Duodenal mucosa (tissue), 2 donors: Measurements from ENCODE around the gene LDLRAD3.
"Not testable (repeated sequence)": the region's sequence is repeated elsewhere in the genome, so short reads cannot be mapped to it uniquely, and the experiment has no call there.

Experiments used
- H3K27ac ChIP-seq: one replicate; pipeline ENCODE4 v1.7.0; 2013; ENCODE audit warnings: low read depth, low read length
- H3K27me3 ChIP-seq, 2 donors: one replicate each; pipeline ENCODE4 v1.7.0; 2013; ENCODE audit warnings: low read length in 2 of 2, control low read depth in 1 of 2; ENCODE audit not compliant: insufficient read depth in 2 of 2, control insufficient read depth in 1 of 2
- H3K36me3 ChIP-seq, 2 donors: one replicate each; pipeline ENCODE4 v1.7.0; 2013; ENCODE audit warnings: low read length in 2 of 2, control low read depth in 1 of 2; ENCODE audit not compliant: insufficient read depth in 2 of 2, control insufficient read depth in 1 of 2
- H3K4me1 ChIP-seq, 2 donors: one replicate each; pipeline ENCODE4 v1.7.0; 2013; ENCODE audit warnings: low read length in 2 of 2, control low read depth in 1 of 2; ENCODE audit not compliant: insufficient read depth in 2 of 2, control insufficient read depth in 1 of 2
- H3K4me3 ChIP-seq, 2 donors: one replicate each; pipeline ENCODE4 v1.7.0; 2013; ENCODE audit warnings: low read length in 2 of 2, low read depth in 1 of 2
- H3K9ac ChIP-seq, 2 donors: one replicate each; pipeline ENCODE4 v1.7.0; 2013; ENCODE audit warnings: low read length in 2 of 2, low read depth in 1 of 2
- H3K9me3 ChIP-seq, 2 donors: one replicate each; pipeline ENCODE4 v1.7.0; 2013; ENCODE audit warnings: low read length in 2 of 2, control low read depth in 1 of 2; ENCODE audit not compliant: control insufficient read depth in 1 of 2

The LDLRAD3 gene

GRCh38 chr11:35943713-35944502, at the start of gene LDLRAD3:
LDLRAD3 (plus strand) TSS chr11:35944062; CDS start chr11:35944099, 37 bp downstream.
- H3K36me3 ChIP-seq, result no peaks in the 10 kb centered on the region
- H3K9me3 ChIP-seq, result no peaks in the 10 kb centered on the region
- peaks cover 0 to 4% of the 10 kb centered on the region in 2 donors for H3K27me3 ChIP-seq
- H3K27ac ChIP-seq, result no peak within 1 kb of the TSS
- peak within 1 kb of the TSS; percentile 23 to 64 for H3K9ac ChIP-seq
- H3K4me1 ChIP-seq, result peaks cover 6 to 7% of the 10 kb centered on the region in 2 donors
- H3K4me3 ChIP-seq, result peak within 1 kb of the TSS; percentile 66 to 76

GRCh38 chr11:35897019-35897418, 46.8 kb upstream of the LDLRAD3 start:
- no peaks in the 10 kb centered on the region for H3K36me3 ChIP-seq
- no peak overlapping the region for H3K4me3 ChIP-seq
- H3K9me3 ChIP-seq, result no peaks in the 10 kb centered on the region
- H3K27me3 ChIP-seq, result no peaks in the 10 kb centered on the region
- no peak overlapping the region for H3K9ac ChIP-seq
- no peak overlapping the region for H3K27ac ChIP-seq
- peaks cover 10 to 12% of the 10 kb centered on the region in 2 donors for H3K4me1 ChIP-seq

- H3K9ac ChIP-seq, result no peak overlapping the region
- peaks cover 9 to 13% of the 10 kb centered on the region in 2 donors for H3K9me3 ChIP-seq
- H3K4me3 ChIP-seq, result no peak overlapping the region
- no peak overlapping the region for H3K27ac ChIP-seq
- no peaks in the 10 kb centered on the region for H3K36me3 ChIP-seq
- H3K4me1 ChIP-seq, result peaks cover 0 to 4% of the 10 kb centered on the region in 2 donors
- no peaks in the 10 kb centered on the region for H3K27me3 ChIP-seq
Observed at GRCh38 chr11:35902961-35903360, 40.9 kb upstream of the LDLRAD3 start.

GRCh38 chr11:35905646-35906276, 38.1 kb upstream of the LDLRAD3 start:
- H3K4me3 ChIP-seq, result no peak overlapping the region
- no peaks in the 10 kb centered on the region for H3K36me3 ChIP-seq
- H3K9me3 ChIP-seq, result peaks cover 9 to 13% of the 10 kb centered on the region in 2 donors
- peaks cover 0 to 5% of the 10 kb centered on the region in 2 donors for H3K4me1 ChIP-seq
- no peak overlapping the region for H3K27ac ChIP-seq
- H3K9ac ChIP-seq, result no peak overlapping the region
- no peaks in the 10 kb centered on the region for H3K27me3 ChIP-seq

GRCh38 chr11:35906277-35906661, 37.6 kb upstream of the LDLRAD3 start:
- no peak overlapping the region for H3K27ac ChIP-seq

GRCh38 chr11:35906681-35907080, 37.2 kb upstream of the LDLRAD3 start:
- Histone ChIP-seq H3K27ac (no peak overlapping the region), H3K9me3 (peaks cover 9 to 13% of the 10 kb centered on the region in 2 donors), H3K4me3 (no peak overlapping the region), H3K9ac (no peak overlapping the region), H3K4me1 (peaks cover 0 to 5% of the 10 kb centered on the region in 2 donors), H3K27me3 (no peaks in the 10 kb centered on the region), H3K36me3 (no peaks in the 10 kb centered on the region)

More at GRCh38 chr11:35906277-35906661, 37.6 kb upstream of the LDLRAD3 start:
- H3K27me3 ChIP-seq, result no peaks in the 10 kb centered on the region
- no peaks in the 10 kb centered on the region for H3K36me3 ChIP-seq
- peaks cover 9 to 13% of the 10 kb centered on the region in 2 donors for H3K9me3 ChIP-seq
- peaks cover 0 to 5% of the 10 kb centered on the region in 2 donors for H3K4me1 ChIP-seq
- no peak overlapping the region for H3K9ac ChIP-seq
- no peak overlapping the region for H3K4me3 ChIP-seq

GRCh38 chr11:35907648-35908431, 36.0 kb upstream of the LDLRAD3 start:
- no peak overlapping the region for H3K27ac ChIP-seq
- peaks cover 0 to 5% of the 10 kb centered on the region in 2 donors for H3K4me1 ChIP-seq

GRCh38 chr11:35908432-35908771, 35.5 kb upstream of the LDLRAD3 start:
- H3K27ac ChIP-seq, H3K27me3 ChIP-seq, H3K4me3 ChIP-seq, H3K9me3 ChIP-seq, H3K4me1 ChIP-seq, H3K36me3 ChIP-seq, H3K9ac ChIP-seq: not testable (repeated sequence)

More at GRCh38 chr11:35907648-35908431, 36.0 kb upstream of the LDLRAD3 start:
- Histone ChIP-seq H3K4me3 (no peak overlapping the region), H3K27me3 (no peaks in the 10 kb centered on the region), H3K9ac (no peak overlapping the region), H3K36me3 (no peaks in the 10 kb centered on the region), H3K9me3 (peaks cover 2 to 5% of the 10 kb centered on the region in 2 donors)

- Histone ChIP-seq H3K9me3 (no peaks in the 10 kb centered on the region), H3K27me3 (no peaks in the 10 kb centered on the region), H3K9ac (no peak overlapping the region), H3K27ac (no peak overlapping the region), H3K4me3 (no peak overlapping the region), H3K36me3 (no peaks in the 10 kb centered on the region), H3K4me1 (peaks cover 0 to 5% of the 10 kb centered on the region in 2 donors)
Observed at GRCh38 chr11:35909511-35910265, 34.2 kb upstream of the LDLRAD3 start.
